Measurements from ENCODE around the gene MYMX.

Gene MYMX

GRCh38 chr6:44255105-44255808, 38.5 kb downstream of the MYMX start:
- TF ChIP-seq GATA3 (IDR thresholded peaks at IDR 0.05; ENCODE audit: low read depth, low read length) = no peak
- no peak for TF ChIP-seq GATA2 (IDR thresholded peaks at IDR 0.05; ENCODE audit: low read depth, low read length)

- no peak for TF ChIP-seq GATA2 (IDR thresholded peaks at IDR 0.05; ENCODE audit: low read depth, low read length)
- TF ChIP-seq GATA3 (IDR thresholded peaks at IDR 0.05; ENCODE audit: low read depth, low read length) = no peak
These were observed 39.4 kb downstream of the MYMX start for GRCh38 chr6:44255871-44256774.

- TF ChIP-seq GATA2 (IDR thresholded peaks at IDR 0.05; ENCODE audit: low read depth, low read length) = no peak
- no peak for TF ChIP-seq GATA3 (IDR thresholded peaks at IDR 0.05; ENCODE audit: low read depth, low read length)
These were observed 40.0 kb downstream of the MYMX start for GRCh38 chr6:44256775-44257024.

GRCh38 chr6:44257025-44257752, 40.5 kb downstream of the MYMX start, which contains the start of gene SLC35B2:
TSS of gene SLC35B2 (minus strand) at chr6:44257528. CDS start at chr6:44257410, 118 bp downstream.
- no peak for TF ChIP-seq GATA3 (IDR thresholded peaks at IDR 0.05; ENCODE audit: low read depth, low read length)
- TF ChIP-seq GATA2 (IDR thresholded peaks at IDR 0.05; ENCODE audit: low read depth, low read length) = no peak

- no peak for TF ChIP-seq GATA3 (IDR thresholded peaks at IDR 0.05; ENCODE audit: low read depth, low read length)
- no peak for TF ChIP-seq GATA2 (IDR thresholded peaks at IDR 0.05; ENCODE audit: low read depth, low read length)
These were observed 41.1 kb downstream of the MYMX start for GRCh38 chr6:44257753-44258324.

DNA sequence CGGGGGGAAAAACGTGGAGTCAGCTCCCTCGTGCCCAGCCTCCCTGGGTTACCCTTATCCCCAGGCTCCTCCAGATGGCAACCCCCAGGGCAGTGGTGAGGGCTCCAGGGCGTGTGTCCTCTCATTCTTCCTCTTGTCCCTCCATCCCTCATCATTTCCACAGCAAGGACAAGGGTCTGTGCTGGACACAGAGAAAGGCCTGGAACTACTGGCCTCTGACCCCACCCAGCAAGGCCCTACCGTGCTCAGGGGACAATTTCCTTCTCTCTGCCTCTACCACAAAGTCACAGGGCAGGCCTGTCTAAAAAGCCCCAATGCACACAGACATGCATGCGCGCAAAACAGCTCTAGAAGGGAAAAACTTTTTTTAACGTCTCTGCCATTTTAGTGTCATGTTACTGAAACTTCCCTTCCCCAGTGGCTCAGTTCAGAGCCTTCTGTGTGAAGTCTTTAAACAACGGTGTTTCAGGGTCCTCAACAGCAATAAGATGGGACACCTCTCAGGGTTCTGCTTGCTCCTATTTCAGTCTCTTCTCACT, 41.7 kb downstream of the MYMX start:
- no peak for TF ChIP-seq GATA3 (IDR thresholded peaks at IDR 0.05; ENCODE audit: low read depth, low read length)
- no peak for TF ChIP-seq GATA2 (IDR thresholded peaks at IDR 0.05; ENCODE audit: low read depth, low read length)

- TF ChIP-seq GATA3 (IDR thresholded peaks at IDR 0.05; ENCODE audit: low read depth, low read length) = no peak
- no peak for TF ChIP-seq GATA2 (IDR thresholded peaks at IDR 0.05; ENCODE audit: low read depth, low read length)
These were observed 42.2 kb downstream of the MYMX start for GRCh38 chr6:44258921-44259320.

DNA sequence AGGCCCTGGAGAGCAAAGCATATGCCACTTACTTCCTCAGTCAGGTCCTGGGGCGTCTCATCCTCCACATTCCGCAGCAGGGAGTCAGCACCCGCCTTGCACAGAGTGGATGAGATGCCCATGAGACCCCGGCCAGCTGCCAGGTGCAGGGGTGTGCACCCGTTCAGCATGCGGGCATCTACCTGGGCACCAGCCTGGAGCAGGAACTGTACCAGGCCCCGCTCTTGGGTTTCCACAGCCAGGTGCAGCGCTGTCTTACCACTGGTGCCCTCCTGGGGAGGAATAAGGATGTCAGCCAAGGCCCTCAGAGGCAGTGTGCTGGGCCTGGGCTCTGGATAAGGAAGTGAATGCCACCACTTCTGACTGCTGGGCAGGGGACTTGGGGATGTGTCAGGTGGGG, 43.3 kb downstream of the MYMX start:
- no peak for TF ChIP-seq GATA3 (IDR thresholded peaks at IDR 0.05; ENCODE audit: low read depth, low read length)
- TF ChIP-seq GATA2 (IDR thresholded peaks at IDR 0.05; ENCODE audit: low read depth, low read length) = no peak

- TF ChIP-seq GATA2 (IDR thresholded peaks at IDR 0.05; ENCODE audit: low read depth, low read length) (no peak), GATA3 (IDR thresholded peaks at IDR 0.05; ENCODE audit: low read depth, low read length) (no peak)
These were observed 43.9 kb downstream of the MYMX start for GRCh38 chr6:44260451-44261297.

DNA sequence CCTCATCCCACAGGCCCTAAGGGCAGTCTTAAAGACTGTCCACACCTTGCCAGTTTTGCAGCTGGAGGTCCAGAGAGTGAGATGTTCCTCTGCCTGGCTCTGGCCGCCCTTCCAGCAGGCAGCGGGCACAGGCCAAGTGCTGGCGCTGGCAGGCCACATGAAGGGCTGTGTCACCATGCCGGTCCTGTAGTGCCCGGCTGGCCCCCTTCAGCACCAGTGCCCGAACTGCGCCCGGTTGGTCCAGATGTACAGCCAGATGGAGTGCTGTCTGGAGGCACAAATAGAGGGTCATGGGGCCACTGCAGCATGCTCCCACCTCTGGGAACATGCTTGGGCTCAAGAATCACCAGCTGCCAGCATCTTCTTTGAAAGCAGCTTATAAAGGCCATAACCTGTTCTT, 44.9 kb downstream of the MYMX start:
- TF ChIP-seq GATA3 (IDR thresholded peaks at IDR 0.05; ENCODE audit: low read depth, low read length) = no peak
- no peak for TF ChIP-seq GATA2 (IDR thresholded peaks at IDR 0.05; ENCODE audit: low read depth, low read length)

- no peak for TF ChIP-seq GATA2 (IDR thresholded peaks at IDR 0.05; ENCODE audit: low read depth, low read length)
- no peak for TF ChIP-seq GATA3 (IDR thresholded peaks at IDR 0.05; ENCODE audit: low read depth, low read length)
These were observed 46.0 kb downstream of the MYMX start for GRCh38 chr6:44262467-44263353.
